Activated T-cell treated with anti-CD3 and anti-CD28 coated beads for 1 hour (primary cell): ENCODE measurements around the gene TRAK2.
"Not testable (repeated sequence)": the region's sequence is repeated elsewhere in the genome, so short reads cannot be mapped to it uniquely, and the experiment has no call there.

Experiments used
- DNase-seq: peaks from one replicate; pipeline ENCODE4 v3.0.0-alpha.2; 2020; ENCODE audit warnings: low read depth

Gene TRAK2

DNA sequence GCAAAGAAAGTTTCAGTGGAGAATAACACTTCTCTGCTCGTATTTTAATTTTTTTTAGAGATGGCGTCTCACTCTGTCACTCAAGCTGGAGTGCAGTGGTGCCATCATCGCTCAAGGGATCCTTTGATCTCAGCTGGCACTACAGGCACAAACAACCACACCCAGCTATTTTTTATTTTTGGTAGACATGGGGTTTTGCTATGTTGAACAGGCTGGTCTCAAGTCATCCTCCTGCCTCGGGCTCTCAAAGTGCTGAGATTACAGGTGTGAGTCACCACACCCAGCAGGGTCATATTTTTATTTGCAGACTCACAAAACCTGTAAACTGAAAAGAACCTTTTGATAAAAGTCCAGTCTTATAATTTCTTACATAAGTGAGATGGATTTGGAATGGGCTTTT lies 2.6 kb downstream of the TRAK2 start:
- DNase-seq: peak; percentile 13

DNA sequence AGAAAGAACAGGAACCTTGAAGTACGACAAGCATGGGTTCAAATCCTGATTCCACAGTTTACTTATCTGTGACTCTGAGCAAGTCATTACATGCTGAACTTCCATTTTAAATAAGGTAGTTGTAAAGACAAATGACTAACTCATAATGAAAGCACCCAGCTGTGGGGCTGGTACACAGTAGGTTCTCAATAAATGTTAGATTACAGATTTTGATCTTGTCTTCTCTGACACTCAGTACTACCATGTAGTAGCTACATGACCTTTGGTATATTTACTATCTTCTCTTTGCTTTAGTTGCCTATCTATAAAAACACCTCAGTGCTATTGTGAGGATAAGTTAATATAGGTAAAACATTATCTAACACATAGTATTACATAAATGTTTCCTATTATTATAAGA lies 3.2 kb downstream of the TRAK2 start:
- no peak for DNase-seq

DNA sequence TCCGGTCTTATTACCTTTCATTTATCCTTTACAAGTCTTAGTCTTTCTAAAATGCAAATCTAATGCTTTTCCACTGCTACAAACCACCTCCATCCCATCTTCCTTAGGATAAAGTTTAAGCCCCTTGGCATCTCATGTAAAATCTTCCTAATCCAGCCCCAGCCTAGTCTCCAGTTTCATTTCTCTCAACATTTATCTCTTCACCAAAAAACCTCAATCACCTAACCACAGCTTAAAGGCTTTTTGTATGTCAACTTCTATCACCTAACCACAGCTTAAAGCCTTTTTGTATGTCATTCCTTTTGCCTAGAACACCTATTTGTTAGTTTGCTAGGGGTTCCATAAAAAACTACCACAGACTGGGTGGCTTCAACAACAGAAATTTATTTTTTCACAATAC lies 4.2 kb downstream of the TRAK2 start:
- no peak for DNase-seq

DNA sequence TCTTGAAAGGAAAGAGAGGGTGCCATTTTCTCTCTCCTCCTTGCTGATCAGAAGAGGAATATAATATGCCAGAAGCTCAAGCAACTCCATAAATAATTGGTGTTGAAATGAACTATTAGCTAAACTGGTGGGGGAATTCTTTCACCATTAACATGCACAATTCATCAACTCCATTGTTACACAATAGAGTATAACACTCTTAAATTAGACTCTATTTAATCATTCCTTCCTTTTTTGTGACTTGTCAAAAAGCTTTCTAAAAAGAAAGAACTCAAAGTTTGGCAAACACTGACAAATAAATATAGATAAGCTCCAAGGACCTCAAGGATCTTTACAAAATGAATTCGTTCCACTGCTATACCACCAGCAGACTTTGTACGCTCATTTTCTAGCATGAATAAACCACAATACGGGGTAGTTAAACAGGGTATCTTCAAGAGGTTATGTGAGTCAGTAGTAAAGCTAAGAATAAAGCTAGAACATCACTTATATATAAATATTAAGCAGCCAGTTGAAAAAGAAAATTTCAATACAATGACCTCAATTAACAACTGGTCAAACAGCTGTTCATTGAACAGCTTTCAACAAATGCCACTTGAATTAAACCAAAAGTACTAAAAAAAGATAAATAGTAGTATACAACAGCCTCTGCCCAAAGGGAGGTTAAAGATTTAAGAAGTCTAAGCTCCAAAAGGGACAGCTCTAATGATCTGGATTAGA lies 6.4 kb downstream of the TRAK2 start:
- no peak for DNase-seq

DNA sequence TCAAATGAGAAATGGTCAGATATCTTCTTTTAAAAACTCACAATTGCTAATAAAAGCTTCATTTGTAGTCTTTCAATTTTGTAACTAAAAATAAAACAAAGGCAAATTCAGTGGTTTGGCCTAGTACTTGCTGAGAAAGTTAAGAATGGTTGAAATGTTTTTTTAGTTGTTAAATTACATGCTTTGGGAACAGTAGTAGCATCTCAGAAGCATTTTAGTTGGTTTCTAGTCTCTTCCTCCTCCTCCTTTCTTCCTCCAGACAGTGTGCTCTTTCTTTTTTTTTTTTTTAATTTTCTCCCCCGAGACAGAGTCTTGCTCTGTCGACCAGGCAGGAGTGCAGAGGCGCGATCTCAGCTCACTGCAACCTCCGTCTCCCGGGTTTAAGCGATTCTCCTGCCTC lies 9.8 kb downstream of the TRAK2 start:
- no peak for DNase-seq

DNA sequence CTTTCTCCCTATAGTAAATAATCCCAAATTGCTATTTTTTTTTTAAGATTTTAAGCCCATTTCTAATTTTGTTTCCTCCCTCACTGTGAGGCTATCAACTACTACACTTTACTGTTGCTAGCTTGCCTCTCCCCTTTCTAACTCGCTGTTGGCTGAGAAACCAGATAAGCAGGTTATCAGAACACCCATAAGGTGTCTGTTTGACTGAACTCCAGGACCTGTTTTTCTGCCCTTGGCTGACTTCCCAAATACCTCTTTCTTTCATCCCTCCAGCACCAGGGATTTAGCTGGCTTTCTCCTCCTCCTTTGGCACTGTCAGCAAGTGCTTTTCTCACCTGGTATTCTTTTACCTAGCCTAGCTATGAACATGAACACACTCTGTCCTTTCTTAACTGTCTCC lies 11.1 kb downstream of the TRAK2 start:
- DNase-seq: no peak

DNA sequence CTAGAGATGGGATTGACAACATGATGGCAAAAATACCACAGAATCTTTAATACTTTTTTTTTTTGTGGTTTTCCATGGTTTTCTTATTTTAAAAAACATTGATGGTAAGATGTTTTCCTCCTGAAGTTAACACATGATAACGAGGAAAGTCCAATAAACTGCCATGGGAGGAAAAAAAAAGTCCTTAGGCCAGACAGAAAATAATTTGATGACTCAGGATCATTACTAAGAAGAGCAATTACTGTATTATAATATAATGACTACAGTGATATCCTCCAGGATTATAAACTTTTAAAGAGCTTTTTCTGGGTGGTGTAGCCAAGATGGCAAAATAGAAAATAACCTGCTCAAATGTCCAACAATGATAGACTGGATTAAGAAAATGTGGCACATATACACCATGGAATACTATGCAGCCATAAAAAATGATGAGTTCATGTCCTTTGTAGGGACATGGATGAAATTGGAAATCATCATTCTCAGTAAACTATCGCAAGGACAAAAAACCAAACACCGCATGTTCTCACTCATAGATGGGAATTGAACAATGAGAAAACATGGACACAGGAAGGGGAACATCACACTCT lies 11.8 kb downstream of the TRAK2 start:
- not testable (repeated sequence) for DNase-seq

DNA sequence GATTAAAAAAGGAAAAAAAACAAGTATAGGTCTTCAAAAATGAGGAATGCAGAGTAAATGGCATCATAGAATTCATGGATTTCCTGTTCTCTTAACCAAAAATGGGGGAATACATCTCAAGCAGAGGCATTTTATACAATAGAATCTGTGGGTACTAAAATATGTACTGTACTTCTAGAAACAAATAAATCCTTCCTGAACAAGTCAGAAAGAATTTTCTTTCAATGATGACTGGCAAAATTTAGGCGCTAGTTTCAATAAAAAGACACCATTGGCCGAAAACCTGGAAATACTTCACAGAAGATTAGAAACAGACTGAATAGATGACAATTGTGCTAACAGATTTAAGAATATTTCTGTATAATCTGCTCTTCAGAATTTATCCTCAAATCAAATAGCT lies 15.1 kb downstream of the TRAK2 start:
- no peak for DNase-seq

DNA sequence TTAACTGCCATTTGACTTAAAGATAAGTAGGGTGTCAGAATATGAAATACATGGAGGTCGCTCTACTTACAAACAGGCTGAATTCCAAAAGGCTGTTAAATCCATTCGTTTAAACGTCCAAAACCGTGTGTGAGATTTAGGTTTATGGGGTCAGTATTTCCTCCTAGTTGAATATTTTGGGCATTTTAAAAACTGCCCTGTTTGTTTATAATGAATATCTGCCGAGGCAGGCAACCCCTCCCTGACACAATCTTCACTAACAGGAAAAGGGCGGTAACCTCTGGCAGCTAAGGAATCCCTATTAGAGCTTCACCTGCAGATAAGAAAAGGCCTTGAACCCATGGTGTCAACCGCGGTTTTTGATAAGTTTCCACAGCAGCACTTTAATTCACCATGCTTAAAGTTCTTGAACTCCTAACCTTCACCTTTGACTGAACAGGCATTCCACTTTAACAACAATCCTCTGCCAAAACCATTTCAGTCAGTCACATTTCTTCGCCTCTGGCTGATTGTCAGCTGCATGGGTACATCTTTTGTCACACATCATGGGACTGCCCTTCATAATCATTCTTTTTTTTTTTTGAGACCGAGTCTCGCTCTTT lies 17.8 kb downstream of the TRAK2 start:
- DNase-seq: no peak

DNA sequence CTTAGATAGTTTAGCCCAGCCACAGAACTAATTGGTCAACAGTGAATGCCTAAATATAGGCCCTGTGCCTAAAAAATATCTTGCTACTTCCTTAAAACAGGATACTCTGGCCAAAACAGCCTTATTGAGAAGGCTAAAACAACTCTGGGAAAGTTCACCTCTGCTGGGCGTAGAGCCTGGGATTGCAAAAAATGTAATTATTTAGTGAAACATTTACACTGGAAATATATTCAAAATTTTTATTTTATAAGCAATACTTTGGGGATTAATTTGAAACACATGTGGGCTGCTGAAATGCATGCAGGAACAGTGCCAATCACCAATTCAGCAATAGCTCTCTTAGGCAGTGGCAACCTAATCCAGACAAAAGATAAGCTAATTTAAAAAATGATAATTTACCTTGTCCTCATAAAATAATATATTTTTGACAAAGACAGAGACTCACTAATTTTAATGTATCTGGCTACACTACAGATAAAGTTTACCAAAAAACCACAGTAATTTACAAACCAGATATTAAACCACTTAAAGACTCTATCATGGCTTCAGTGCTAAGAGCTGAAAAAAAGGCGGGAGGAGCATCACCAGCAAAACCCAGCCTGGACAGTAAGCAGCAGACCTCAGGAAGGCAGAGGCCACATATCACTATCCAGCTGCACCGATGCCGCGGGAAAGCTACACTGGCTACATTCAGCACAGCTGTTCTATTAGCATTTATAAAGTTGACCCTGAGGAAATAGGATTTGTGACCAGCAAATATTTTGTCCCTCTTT lies 18.5 kb downstream of the TRAK2 start:
- no peak for DNase-seq

DNA sequence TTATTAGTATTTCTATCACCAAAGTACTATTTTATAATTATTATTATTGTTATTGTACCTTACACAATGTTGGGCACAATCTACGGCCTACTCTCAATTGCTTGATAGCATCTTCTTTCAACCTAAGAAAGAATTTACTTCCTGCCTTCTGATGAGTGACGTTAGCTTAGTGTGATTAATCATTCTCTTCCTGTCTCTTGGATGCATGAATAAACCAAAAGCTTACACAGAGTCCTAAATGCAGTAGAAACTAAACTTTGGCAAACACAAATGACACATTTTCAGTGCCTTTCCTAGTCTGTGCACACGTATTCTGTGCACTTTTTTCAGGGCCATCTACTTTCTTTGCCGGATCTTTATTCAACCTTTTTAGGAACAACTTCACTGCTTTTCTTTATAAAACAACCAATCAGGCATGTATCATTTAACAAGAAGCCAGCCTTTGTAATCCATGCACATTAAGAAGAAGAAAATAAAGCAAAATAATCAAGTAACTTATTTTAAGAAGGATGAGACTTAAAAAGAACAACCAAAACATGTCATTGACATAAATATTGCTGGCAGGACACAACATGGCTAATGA lies 19.1 kb downstream of the TRAK2 start:
- no peak for DNase-seq

DNA sequence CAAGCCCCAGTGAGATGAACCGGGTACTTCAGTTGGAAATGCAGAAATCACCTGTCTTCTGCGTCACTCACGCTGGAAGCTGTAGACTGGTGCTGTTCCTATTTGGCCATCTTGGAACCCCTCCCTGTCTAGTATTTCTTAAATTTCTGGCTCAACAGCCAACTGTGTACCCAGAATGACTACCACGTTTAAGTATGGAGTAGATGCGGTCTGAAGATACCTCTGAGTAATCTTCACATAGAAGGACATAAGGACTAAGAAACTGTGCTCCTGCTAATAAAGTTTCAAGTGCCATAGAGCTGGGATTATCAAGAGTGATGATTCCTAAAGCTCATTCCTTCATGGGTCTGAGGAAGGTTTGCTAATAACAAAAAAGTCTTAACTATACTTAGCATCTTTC lies 20.4 kb downstream of the TRAK2 start:
- no peak for DNase-seq

DNA sequence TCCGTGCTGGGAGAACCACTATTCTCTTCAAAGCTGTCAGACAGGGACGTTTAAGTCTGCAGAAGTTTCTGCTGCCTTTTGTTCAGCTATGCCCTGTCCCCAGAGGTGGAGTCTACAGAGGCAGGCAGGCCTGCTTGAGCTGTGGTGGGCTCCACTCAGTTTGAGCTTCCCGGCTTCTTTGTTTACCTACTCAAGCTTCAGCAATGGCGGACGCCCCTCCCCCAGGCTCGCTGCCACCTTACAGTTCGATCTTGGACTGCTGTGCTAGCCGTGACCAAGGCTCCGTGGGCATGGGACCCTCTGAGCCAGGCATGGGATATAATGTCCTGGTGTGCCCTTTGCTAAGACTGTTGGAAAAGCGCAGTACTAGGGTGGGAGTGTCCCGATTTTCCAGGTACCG lies 20.9 kb downstream of the TRAK2 start:
- not testable (repeated sequence) for DNase-seq

DNA sequence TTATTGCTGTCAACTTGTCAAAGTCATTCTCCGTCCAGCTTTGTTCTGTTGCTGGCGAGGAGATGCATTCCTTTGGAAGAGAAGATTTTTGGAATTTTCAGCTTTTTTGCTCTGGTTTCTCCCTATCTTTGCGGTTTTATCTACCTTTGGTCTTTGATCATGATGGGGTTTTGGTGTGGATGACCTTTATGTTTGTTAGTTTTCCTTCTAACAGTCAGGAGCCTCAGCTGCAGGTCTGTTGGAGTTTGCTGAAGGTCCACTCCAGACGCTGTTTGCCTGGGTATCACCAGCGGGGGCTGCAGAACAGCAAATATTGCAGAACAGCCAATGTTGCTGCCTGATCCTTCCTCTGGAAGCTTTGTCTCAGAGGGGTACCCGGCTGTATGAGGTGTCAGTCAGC lies 21.4 kb downstream of the TRAK2 start:
- not testable (repeated sequence) for DNase-seq

DNA sequence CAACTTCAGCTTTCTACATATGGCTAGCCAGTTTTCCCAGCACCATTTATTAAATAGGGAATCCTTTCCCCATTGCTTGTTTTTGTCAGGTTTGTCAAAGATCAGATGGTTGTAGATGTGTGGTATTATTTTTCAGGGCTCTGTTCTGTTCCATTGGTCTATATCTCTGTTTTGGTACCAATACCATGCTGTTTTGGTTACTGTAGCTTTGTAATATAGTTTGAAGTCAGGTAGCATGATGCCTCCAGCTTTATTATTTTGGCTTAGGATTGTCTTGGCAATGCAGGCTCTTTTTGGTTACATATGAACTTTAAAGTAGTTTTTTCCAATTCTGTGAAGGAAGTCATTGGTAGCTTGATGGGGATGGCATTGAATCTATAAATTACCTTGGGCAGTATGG lies 22.9 kb downstream of the TRAK2 start:
- DNase-seq: not testable (repeated sequence)

DNA sequence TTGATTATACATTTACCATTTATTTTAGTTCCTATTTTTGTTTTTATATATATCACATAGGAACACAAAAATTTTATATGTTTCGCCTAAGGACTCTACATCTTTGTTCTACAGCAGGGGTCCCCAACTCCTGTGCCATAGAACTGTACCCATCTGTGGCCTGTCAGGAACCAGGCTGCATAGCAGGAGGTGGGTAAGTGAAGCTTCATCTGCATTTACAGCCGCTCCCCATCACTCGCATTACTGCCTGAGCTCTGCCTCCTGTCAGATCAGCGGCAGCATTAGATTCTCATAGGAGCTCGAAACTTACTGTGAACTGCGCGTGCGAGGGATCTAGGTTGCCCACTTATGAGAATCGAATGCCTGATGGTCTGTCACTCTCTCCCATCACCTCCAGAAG lies 25.3 kb downstream of the TRAK2 start:
- no peak for DNase-seq

DNA sequence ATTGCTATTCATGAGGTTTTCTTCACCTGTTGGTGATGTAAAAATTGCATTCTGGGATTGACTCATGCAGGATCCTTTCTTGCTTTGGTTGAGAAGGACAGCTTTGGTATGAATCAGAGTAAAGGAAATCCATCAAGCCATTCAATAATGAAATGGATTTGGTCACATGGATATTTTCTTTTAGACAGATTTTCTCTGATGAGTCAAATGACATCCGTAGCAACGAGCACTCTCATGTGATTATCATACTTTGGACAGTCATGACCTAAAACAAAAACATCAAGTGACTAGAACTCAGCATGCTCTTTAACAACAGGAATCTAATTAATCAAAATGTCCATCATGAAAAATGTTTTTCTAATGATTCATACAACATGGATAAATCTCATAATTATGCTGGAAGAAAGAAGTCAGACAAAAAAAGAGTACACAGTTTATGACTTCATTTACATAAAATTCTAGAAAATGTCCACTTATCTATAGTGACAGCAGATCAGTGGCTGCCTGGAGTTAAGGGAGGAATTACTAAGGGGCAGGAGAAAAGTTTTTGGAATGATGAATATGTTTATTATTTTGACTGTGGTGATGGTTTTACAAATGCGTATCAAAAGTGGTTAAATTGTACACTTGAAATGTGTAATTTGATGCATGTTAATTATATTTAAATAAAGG lies 30.7 kb downstream of the TRAK2 start:
- DNase-seq: no peak

DNA sequence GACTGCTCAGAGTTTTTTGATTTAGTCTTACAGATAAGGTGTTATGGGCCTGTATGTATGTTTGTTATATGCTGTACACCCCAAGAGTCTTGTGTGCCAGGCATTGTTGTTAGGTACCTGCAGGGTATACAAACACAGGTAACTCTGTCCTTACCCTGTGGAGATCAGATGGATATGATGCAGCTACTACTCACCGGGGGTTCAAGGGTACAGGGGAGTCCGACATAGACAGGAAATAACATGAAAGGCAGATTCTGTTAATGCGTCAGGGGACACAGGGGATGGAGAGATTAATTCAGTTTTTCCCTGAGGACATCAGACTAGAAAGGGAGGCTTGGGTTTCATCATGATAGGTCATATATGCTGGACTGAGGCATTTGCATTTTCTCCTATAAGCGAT lies 31.3 kb downstream of the TRAK2 start:
- DNase-seq: no peak

DNA sequence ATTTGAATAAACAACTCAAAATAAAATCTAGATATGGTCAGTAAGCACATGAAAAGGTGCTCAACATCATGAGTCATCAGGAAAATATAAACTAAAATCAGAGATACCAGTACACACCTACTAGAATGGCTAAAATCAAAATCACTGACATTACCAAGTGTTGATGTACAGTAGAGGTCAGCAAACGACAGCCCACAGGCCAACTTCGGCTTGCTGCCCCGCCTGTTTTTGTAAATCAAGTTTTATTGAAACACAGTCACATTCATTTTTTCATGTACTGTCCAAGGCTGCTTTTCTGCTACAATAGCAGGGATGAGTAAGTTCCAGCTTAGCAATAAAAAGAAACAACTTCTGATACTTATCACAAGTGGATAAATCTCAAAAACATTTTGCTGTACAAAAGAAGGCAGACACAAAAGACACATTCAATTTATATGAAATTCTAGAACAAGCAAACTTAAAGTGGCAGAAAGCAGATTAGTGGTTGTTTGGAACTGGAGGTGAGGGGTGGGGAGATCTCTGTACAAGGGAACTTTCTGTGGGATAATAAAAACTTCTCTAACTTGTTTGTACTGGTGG lies 32.1 kb downstream of the TRAK2 start:
- no peak for DNase-seq

DNA sequence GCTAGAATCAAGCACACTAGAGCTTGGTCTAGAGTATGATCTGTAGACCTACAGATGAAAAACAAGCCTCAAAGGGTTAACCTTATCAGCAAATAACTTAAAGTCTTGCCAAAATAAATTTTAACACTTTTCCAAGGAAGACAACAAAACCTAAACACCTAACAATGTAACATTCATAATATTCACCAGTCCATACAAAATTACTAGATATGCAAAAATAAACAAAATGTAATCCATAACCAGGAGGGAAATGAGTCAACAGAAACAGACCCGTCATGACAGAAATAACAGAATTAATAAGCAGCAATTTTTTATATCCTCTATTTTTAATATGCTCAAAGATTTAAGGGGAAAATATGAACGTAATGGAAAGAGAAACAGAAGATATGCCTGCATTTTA lies 36.1 kb downstream of the TRAK2 start:
- DNase-seq: no peak
